ENCODE data around the gene SHISA7. TPM values are rescaled to one million over a fixed set of nuclear protein-coding genes. Genes with fewer than 3 reads are reported as not detected.
"Not testable (repeated sequence)": the region's sequence is repeated elsewhere in the genome, so short reads cannot be mapped to it uniquely, and the experiment has no call there.

Gene SHISA7
- total RNA-seq, 4 donors from 2014 or later, result not detected

GRCh38 chr19:55419103-55419502 lies 24.0 kb downstream of the SHISA7 start:
- Histone ChIP-seq H3K27me3 (no peaks in the 10 kb centered on the region), H3K4me3 (no peak overlapping the region), H3K9me3 (no peaks in the 10 kb centered on the region), H3K36me3 (no peaks in the 10 kb centered on the region), H3K4me1 (no peaks in the 10 kb centered on the region), H3K27ac (no peak overlapping the region)
- DNase-seq, result no peak
- no peak for TF ChIP-seq CTCF (IDR thresholded peaks at IDR 0.05)
- TF ChIP-seq POLR2A (IDR thresholded peaks at IDR 0.05), result no peak

- no peak overlapping the region for H3K4me3 ChIP-seq
- TF ChIP-seq CTCF (IDR thresholded peaks at IDR 0.05), result peak in 5 of 6 experiments; percentile 18 to 86 (median 81)
- no peak for TF ChIP-seq POLR2A (IDR thresholded peaks at IDR 0.05)
- H3K27ac ChIP-seq, result no peak overlapping the region
- no peaks in the 10 kb centered on the region for H3K4me1 ChIP-seq
- DNase-seq, result peak in 2 of 3 donors; percentile 40 to 81
- H3K9me3 ChIP-seq, result no peaks in the 10 kb centered on the region
- H3K27me3 ChIP-seq, result no peaks in the 10 kb centered on the region
- H3K36me3 ChIP-seq, result no peaks in the 10 kb centered on the region
Observed at GRCh38 chr19:55418185-55418584, 24.9 kb downstream of the SHISA7 start.

- H3K9me3 ChIP-seq, result no peaks in the 10 kb centered on the region
- TF ChIP-seq CTCF (IDR thresholded peaks at IDR 0.05) (no peak), POLR2A (IDR thresholded peaks at IDR 0.05) (no peak)
- H3K27me3 ChIP-seq, result no peaks in the 10 kb centered on the region
- H3K4me3 ChIP-seq, result no peak overlapping the region
- H3K36me3 ChIP-seq, result peaks cover 0 to 9% (median 0%) of the 10 kb centered on the region in 3 donors
- DNase-seq, result no peak
- no peak overlapping the region for H3K27ac ChIP-seq
- H3K4me1 ChIP-seq, result peaks cover 6 to 18% (median 9%) of the 10 kb centered on the region in 4 donors
Observed at GRCh38 chr19:55410168-55410567, 32.9 kb downstream of the SHISA7 start.

- not testable (repeated sequence) for H3K27ac ChIP-seq, H3K4me3 ChIP-seq, H3K27me3 ChIP-seq, DNase-seq, H3K9me3 ChIP-seq
- H3K36me3 ChIP-seq, result peaks cover 0 to 15% (median 0%) of the 10 kb centered on the region in 3 donors
- peaks cover 6 to 18% (median 9%) of the 10 kb centered on the region in 4 donors for H3K4me1 ChIP-seq
Observed at GRCh38 chr19:55409179-55409578, 33.9 kb downstream of the SHISA7 start.

- Histone ChIP-seq H3K4me1 (peaks cover 6 to 18% (median 9%) of the 10 kb centered on the region in 4 donors), H3K4me3 (peak overlapping the region; percentile 81 to 93 (median 90)), H3K27me3 (no peaks in the 10 kb centered on the region), H3K9me3 (no peaks in the 10 kb centered on the region), H3K36me3 (peaks cover 0 to 21% (median 0%) of the 10 kb centered on the region in 3 donors), H3K27ac (peak overlapping the region; percentile 90 to 96 (median 95))
- DNase-seq, result no peak
- TF ChIP-seq CTCF (IDR thresholded peaks at IDR 0.05) (no peak), POLR2A (IDR thresholded peaks at IDR 0.05) (no peak)
Observed at GRCh38 chr19:55408533-55408872, 34.6 kb downstream of the SHISA7 start.

GRCh38 chr19:55407800-55408532 lies 35.1 kb downstream of the SHISA7 start:
- Histone ChIP-seq H3K36me3 (peaks cover 0 to 27% (median 0%) of the 10 kb centered on the region in 3 donors), H3K27ac (peak overlapping the region; percentile 90 to 96 (median 95)), H3K4me1 (peaks cover 6 to 18% (median 9%) of the 10 kb centered on the region in 4 donors), H3K9me3 (no peaks in the 10 kb centered on the region), H3K4me3 (peak overlapping the region; percentile 81 to 93 (median 90)), H3K27me3 (no peaks in the 10 kb centered on the region)
- peak; percentile 97 to 99 (median 98) for DNase-seq
- TF ChIP-seq POLR2A (IDR thresholded peaks at IDR 0.05) (peak in 1 of 2 donors; percentile 93), CTCF (IDR thresholded peaks at IDR 0.05) (peak in 1 of 6 experiments; percentile 0)
